HCT116 (cell line): ENCODE data around the gene SF3B4. TPM values are rescaled to one million over a fixed set of nuclear protein-coding genes. Genes with fewer than 3 reads are reported as not detected.

Source experiments
- ATAC-seq: fragments of 200-7000 bp; cut with Tn5 transposase; 2 replicates; pipeline ENCODE4 v1.9.1; 2020; ENCODE audit warnings: mild to moderate bottlenecking, moderate library complexity
- BruUV-seq: library from RNA; stranded (reverse); fragments of 400-500 nt; replicated peaks from 2 replicates; lab custom pipeline; 2021; lab: Mats Ljungman, UMichigan
- CTCF ChIA-PET: fragments of 300-600 bp; sonication (Branson Sonifier 250); formaldehyde crosslinking; loops from one replicate; lab custom pipeline; 2021; ENCODE audit warnings: antibody characterized with exemption; lab: Charles Lee
- POLR2A ChIA-PET: fragments of 300-600, 350-600 bp; sonication (Branson Sonifier 250); formaldehyde crosslinking; loops from one replicate; lab custom pipeline; 2021; ENCODE audit warnings: antibody characterized with exemption; lab: Charles Lee
- RAD21 ChIA-PET, 2 experiments: fragments of 300-600 bp; sonication (Branson Sonifier 250); formaldehyde crosslinking; loops; one replicate each; lab custom pipeline; 2023; ENCODE audit warnings: low total read pairs in 2 of 2; ENCODE audit not compliant: uncharacterized antibody in 2 of 2, unreplicated experiment in 2 of 2, low non-redundant PET in 1 of 2; lab: Charles Lee
- DNase-seq: peaks from one replicate; pipeline ENCODE4 v3.0.0-alpha.2; 2010; ENCODE audit warnings: low read depth, low spot score
- H2AFZ ChIP-seq: fragments of 200-600 bp; shearing (Covaris generic), sonication (generic); 2 replicates; pipeline ENCODE4 v1.6.1; 2017; ENCODE audit warnings: low read depth, mixed run types, mixed read lengths, antibody characterized with exemption, low read length; ENCODE audit not compliant: poor library complexity, severe bottlenecking
- H3K27ac ChIP-seq: 2 replicates; pipeline ENCODE4 v1.5.1; 2012; ENCODE audit warnings: low read depth, low read length
- H3K27me3 ChIP-seq: fragments of 200-600 bp; sonication (generic); 2 replicates; pipeline ENCODE4 v1.6.1; 2016; ENCODE audit warnings: mixed run types, low read length, mixed read lengths; ENCODE audit not compliant: insufficient read depth
- H3K36me3 ChIP-seq, 2 experiments: fragments of 200-500 bp in 1 of 2; fragments of 200-600 bp in 1 of 2; sonication (Bioruptor generic) in 1 of 2; sonication (generic) in 1 of 2; 2 replicates each; pipeline versions ENCODE4 v1.5.1 to v1.6.1; 2014 to 2016; ENCODE audit warnings: low read length in 2 of 2, inconsistent platforms in 1 of 2, mixed read lengths in 1 of 2, mixed run types in 1 of 2; ENCODE audit not compliant: insufficient read depth in 2 of 2, control insufficient read depth in 1 of 2
- H3K4me1 ChIP-seq, 2 experiments: fragments of 200-600 bp in 1 of 2; sonication (generic) in 1 of 2; 2 replicates each; pipeline versions ENCODE4 v1.5.1 to v1.6.1; 2012 to 2017; ENCODE audit warnings: low read length in 2 of 2, inconsistent platforms in 1 of 2, mild to moderate bottlenecking in 1 of 2, mixed read lengths in 1 of 2, mixed run types in 1 of 2, moderate library complexity in 1 of 2; ENCODE audit not compliant: insufficient read depth in 2 of 2, control insufficient read depth in 1 of 2
- H3K4me2 ChIP-seq: fragments of 200-600 bp; sonication (generic); 2 replicates; pipeline ENCODE4 v1.6.1; 2017; ENCODE audit warnings: mixed run types, low read length, mixed read lengths
- H3K4me3 ChIP-seq, 2 experiments: fragments of 200-600 bp in 1 of 2; sonication (generic) in 1 of 2; replicated peaks in 1 of 2; 2 replicates each; pipeline ENCODE4 v1.5.1; 2011 to 2016; ENCODE audit warnings: low read length in 2 of 2, control low read depth in 1 of 2, low read depth in 1 of 2, mild to moderate bottlenecking in 1 of 2, mixed read lengths in 1 of 2, mixed run types in 1 of 2
- H3K79me2 ChIP-seq: fragments of 200-600 bp; sonication (generic); 2 replicates; pipeline ENCODE4 v1.6.1; 2017; ENCODE audit warnings: mild to moderate bottlenecking, mixed run types, low read length, moderate library complexity, mixed read lengths; ENCODE audit not compliant: insufficient read depth
- H3K9ac ChIP-seq: fragments of 200-600 bp; sonication (generic); 2 replicates; pipeline ENCODE4 v1.6.1; 2016; ENCODE audit warnings: low read length, mixed read lengths
- H3K9me2 ChIP-seq: fragments of 200-600 bp; sonication (generic), shearing (Covaris generic); 2 replicates; pipeline ENCODE4 v1.6.1; 2017; ENCODE audit warnings: mixed run types, mild to moderate bottlenecking, moderate library complexity; ENCODE audit not compliant: insufficient read depth
- H3K9me3 ChIP-seq, 2 experiments: fragments of 200-500 bp in 1 of 2; fragments of 200-600 bp in 1 of 2; sonication (Bioruptor generic) in 1 of 2; sonication (generic) in 1 of 2; 2 replicates each; pipeline ENCODE4 v1.6.1; 2014 to 2017; ENCODE audit warnings: low read length in 2 of 2, mixed read lengths in 2 of 2, inconsistent platforms in 1 of 2, low read depth in 1 of 2, mild to moderate bottlenecking in 1 of 2, mixed run types in 1 of 2, moderate library complexity in 1 of 2; ENCODE audit not compliant: control insufficient read depth in 1 of 2, insufficient read depth in 1 of 2
- H4K20me1 ChIP-seq: fragments of 200-600 bp; sonication (generic), shearing (Covaris generic); 2 replicates; pipeline ENCODE4 v1.6.1; 2017; ENCODE audit warnings: mixed run types, mild to moderate bottlenecking, moderate library complexity; ENCODE audit not compliant: insufficient read depth
- CBX3 ChIP-seq: IDR thresholded peaks from 2 replicates; pipeline ENCODE4 v1.6.1; 2012; ENCODE audit warnings: low read depth
- CEBPB ChIP-seq: IDR thresholded peaks from 2 replicates; pipeline ENCODE4 v1.6.1; 2012; ENCODE audit warnings: low read depth
- EGR1 ChIP-seq: IDR thresholded peaks from 2 replicates; pipeline ENCODE4 v1.6.1; 2012; ENCODE audit warnings: low read depth
- ELF1 ChIP-seq: IDR thresholded peaks from 2 replicates; pipeline ENCODE4 v1.6.1; 2012; ENCODE audit warnings: low read depth, borderline replicate concordance
- EZH2 ChIP-seq: fragments of 200-600 bp; sonication (generic); IDR thresholded peaks from 2 replicates; pipeline ENCODE4 v1.6.1; 2017; ENCODE audit warnings: antibody characterized with exemption, mixed run types
- FOSL1 ChIP-seq: IDR thresholded peaks from 2 replicates; pipeline ENCODE4 v1.6.1; 2012; ENCODE audit warnings: low read depth
- JUND ChIP-seq: IDR thresholded peaks from 2 replicates; pipeline ENCODE4 v1.6.1; 2012
- MAX ChIP-seq: IDR thresholded peaks from 2 replicates; pipeline ENCODE4 v1.6.1; 2012
- POLR2A ChIP-seq: IDR thresholded peaks from 2 replicates; pipeline ENCODE4 v1.7.0; 2011; ENCODE audit warnings: borderline replicate concordance; ENCODE audit not compliant: insufficient read depth, insufficient read length; ENCODE audit errors: extremely low read depth
- RAD21 ChIP-seq: IDR thresholded peaks from 2 replicates; pipeline ENCODE4 v1.6.1; 2012; ENCODE audit warnings: low read depth, mild to moderate bottlenecking
- REST ChIP-seq: IDR thresholded peaks from 2 replicates; pipeline ENCODE4 v1.6.1; 2012; ENCODE audit warnings: low read depth
- SIN3A ChIP-seq: IDR thresholded peaks from 2 replicates; pipeline ENCODE4 v1.6.1; 2012; ENCODE audit warnings: low read depth
- SP1 ChIP-seq: IDR thresholded peaks from 2 replicates; pipeline ENCODE4 v1.6.1; 2012; ENCODE audit warnings: low read depth
- SRF ChIP-seq: IDR thresholded peaks from 2 replicates; pipeline ENCODE4 v1.6.1; 2012; ENCODE audit warnings: low read depth
- TCF7L2 ChIP-seq: IDR thresholded peaks from 2 replicates; pipeline ENCODE4 v1.7.0; 2011; ENCODE audit warnings: borderline replicate concordance, inconsistent platforms; ENCODE audit not compliant: insufficient read depth, insufficient read length; ENCODE audit errors: extremely low read depth
- YY1 ChIP-seq: IDR thresholded peaks from 2 replicates; pipeline ENCODE4 v1.6.1; 2011; ENCODE audit warnings: low read length, low read depth, moderate library complexity, mild to moderate bottlenecking; ENCODE audit not compliant: insufficient replicate concordance; ENCODE audit errors: extremely low read depth
- ZNF274 ChIP-seq: fragments of 200-500 bp; sonication (Bioruptor generic); IDR thresholded peaks from 2 replicates; pipeline ENCODE4 v1.6.1; 2014; ENCODE audit warnings: mild to moderate bottlenecking, low read depth, low read length, inconsistent platforms
- intact Hi-C: fragments of 100-400 bp; cut with micrococcal nuclease; formaldehyde crosslinking; loops from 2 replicates; pipeline ENCODE4 v1.10.0; 2022
- total RNA-seq: library from RNA; stranded (reverse); gene quantifications from one replicate; pipeline ENCODE4 v1.2.1, GENCODE V29; 2021; ENCODE audit not compliant: unreplicated experiment
- TF ChIP-seq, protein P1 (sequence below): IDR thresholded peaks from 2 replicates; pipeline ENCODE4 v1.6.1; 2012
- TF ChIP-seq, protein P2 (sequence below), 3 experiments: fragments of 200-600 bp in 1 of 3; sonication (generic) in 1 of 3; IDR thresholded peaks in 2 of 3; conservative IDR thresholded peaks in 1 of 3; 2 replicates each; pipeline ENCODE4 v1.5.1; 2012 to 2017; ENCODE audit warnings: low read depth in 2 of 3, low read length in 2 of 3, antibody characterized with exemption in 1 of 3, borderline replicate concordance in 1 of 3, control low read depth in 1 of 3, mild to moderate bottlenecking in 1 of 3, mixed read lengths in 1 of 3, mixed run types in 1 of 3, moderate library complexity in 1 of 3; ENCODE audit not compliant: insufficient read depth in 1 of 3
- TF ChIP-seq, protein P3 (sequence below): IDR thresholded peaks from 2 replicates; pipeline ENCODE4 v1.6.1; 2011; ENCODE audit warnings: mild to moderate bottlenecking, low read length, moderate library complexity; ENCODE audit not compliant: insufficient replicate concordance; ENCODE audit errors: extremely low read depth

Gene SF3B4
- total RNA-seq, 1 experiment from 2014 or later = 88.5 TPM

GRCh38 chr1:149942885-149943284 is 15.3 kb upstream of the SF3B4 start:
- no peak overlapping the region for H3K4me2 ChIP-seq
- H3K79me2 ChIP-seq = no peaks in the 10 kb centered on the region
- H3K9me3 ChIP-seq = no peaks in the 10 kb centered on the region
- TF ChIP-seq YY1 (no peak), REST (no peak), SRF (no peak), CBX3 (no peak), TCF7L2 (no peak), POLR2A (no peak), EGR1 (no peak), SIN3A (no peak), EZH2 (no peak), CEBPB (no peak), RAD21 (no peak), SP1 (no peak), ZNF274 (no peak), MAX (no peak), JUND (no peak), FOSL1 (no peak), ELF1 (no peak)
- TF ChIP-seq, protein P1, sequence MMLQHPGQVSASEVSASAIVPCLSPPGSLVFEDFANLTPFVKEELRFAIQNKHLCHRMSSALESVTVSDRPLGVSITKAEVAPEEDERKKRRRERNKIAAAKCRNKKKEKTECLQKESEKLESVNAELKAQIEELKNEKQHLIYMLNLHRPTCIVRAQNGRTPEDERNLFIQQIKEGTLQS = no peak
- TF ChIP-seq, protein P2, sequence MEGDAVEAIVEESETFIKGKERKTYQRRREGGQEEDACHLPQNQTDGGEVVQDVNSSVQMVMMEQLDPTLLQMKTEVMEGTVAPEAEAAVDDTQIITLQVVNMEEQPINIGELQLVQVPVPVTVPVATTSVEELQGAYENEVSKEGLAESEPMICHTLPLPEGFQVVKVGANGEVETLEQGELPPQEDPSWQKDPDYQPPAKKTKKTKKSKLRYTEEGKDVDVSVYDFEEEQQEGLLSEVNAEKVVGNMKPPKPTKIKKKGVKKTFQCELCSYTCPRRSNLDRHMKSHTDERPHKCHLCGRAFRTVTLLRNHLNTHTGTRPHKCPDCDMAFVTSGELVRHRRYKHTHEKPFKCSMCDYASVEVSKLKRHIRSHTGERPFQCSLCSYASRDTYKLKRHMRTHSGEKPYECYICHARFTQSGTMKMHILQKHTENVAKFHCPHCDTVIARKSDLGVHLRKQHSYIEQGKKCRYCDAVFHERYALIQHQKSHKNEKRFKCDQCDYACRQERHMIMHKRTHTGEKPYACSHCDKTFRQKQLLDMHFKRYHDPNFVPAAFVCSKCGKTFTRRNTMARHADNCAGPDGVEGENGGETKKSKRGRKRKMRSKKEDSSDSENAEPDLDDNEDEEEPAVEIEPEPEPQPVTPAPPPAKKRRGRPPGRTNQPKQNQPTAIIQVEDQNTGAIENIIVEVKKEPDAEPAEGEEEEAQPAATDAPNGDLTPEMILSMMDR (IDR thresholded peaks at IDR 0.05 in 2 of 3, conservative IDR thresholded peaks at IDR 0.05 in 1 of 3; ENCODE audit: borderline replicate concordance in 1 of 3, insufficient read depth in 1 of 3, low read depth in 2 of 3, low read length in 2 of 3) = no peak
- TF ChIP-seq, protein P3, sequence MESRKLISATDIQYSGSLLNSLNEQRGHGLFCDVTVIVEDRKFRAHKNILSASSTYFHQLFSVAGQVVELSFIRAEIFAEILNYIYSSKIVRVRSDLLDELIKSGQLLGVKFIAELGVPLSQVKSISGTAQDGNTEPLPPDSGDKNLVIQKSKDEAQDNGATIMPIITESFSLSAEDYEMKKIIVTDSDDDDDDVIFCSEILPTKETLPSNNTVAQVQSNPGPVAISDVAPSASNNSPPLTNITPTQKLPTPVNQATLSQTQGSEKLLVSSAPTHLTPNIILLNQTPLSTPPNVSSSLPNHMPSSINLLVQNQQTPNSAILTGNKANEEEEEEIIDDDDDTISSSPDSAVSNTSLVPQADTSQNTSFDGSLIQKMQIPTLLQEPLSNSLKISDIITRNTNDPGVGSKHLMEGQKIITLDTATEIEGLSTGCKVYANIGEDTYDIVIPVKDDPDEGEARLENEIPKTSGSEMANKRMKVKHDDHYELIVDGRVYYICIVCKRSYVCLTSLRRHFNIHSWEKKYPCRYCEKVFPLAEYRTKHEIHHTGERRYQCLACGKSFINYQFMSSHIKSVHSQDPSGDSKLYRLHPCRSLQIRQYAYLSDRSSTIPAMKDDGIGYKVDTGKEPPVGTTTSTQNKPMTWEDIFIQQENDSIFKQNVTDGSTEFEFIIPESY = no peak
- POLR2A ChIA-PET = interaction anchor here (0.9 kb wide), 1 partner anchor 56 kb away, joined by 7 read pairs; a partner anchor contains a TSS
- H3K4me3 ChIP-seq = no peak overlapping the region
- RAD21 ChIA-PET = interaction anchor here in 1 of 2 experiments (0.6 kb wide), 1 partner anchor 54 kb away, joined by 4 read pairs; no protein-coding TSS in a partner anchor
- H3K36me3 ChIP-seq = peaks cover 4 to 6% of the 10 kb centered on the region in 2 experiments; a peak in 2 of 4 replicates
- no peak overlapping the region for H3K9ac ChIP-seq
- ATAC-seq (no peak), DNase-seq (no peak)
- peaks cover 25 to 44% of the 10 kb centered on the region in 2 experiments for H3K4me1 ChIP-seq
- no TSS peak for BruUV-seq
- H4K20me1 ChIP-seq = no peaks in the 10 kb centered on the region
- H3K27ac ChIP-seq = no peak overlapping the region
- H3K27me3 ChIP-seq = no peaks in the 10 kb centered on the region
- intact Hi-C loops = no loop called here
- CTCF ChIA-PET = interaction anchor here (1.2 kb wide), 1 partner anchor 108 kb away, joined by 4 read pairs; no protein-coding TSS in a partner anchor
- H2AFZ ChIP-seq = no peak overlapping the region
- no peaks in the 10 kb centered on the region for H3K9me2 ChIP-seq
